HepG2 (cell line): ENCODE measurements around the gene PDE3A. TPM values are rescaled to one million over a fixed set of nuclear protein-coding genes. Genes with fewer than 3 reads are reported as not detected.

Experiments used
- DZIP1 ChIP-seq: sonication (generic); formaldehyde crosslinking; IDR thresholded peaks from 2 replicates; pipeline ENCODE4 v1.5.0; 2020; ENCODE audit warnings: mild to moderate bottlenecking, missing genetic modification reagents
- ERF ChIP-seq: IDR thresholded peaks from 2 replicates; pipeline ENCODE4 v1.6.1; 2018; ENCODE audit warnings: missing biosample characterization, missing genetic modification reagents
- FOXK1 ChIP-seq: sonication (generic); formaldehyde crosslinking; IDR thresholded peaks from 2 replicates; pipeline ENCODE4 v1.4.0; 2020; ENCODE audit warnings: low read depth, missing genetic modification reagents, borderline replicate concordance
- IKZF5 ChIP-seq: IDR thresholded peaks from 2 replicates; pipeline ENCODE4 v1.6.1; 2018; ENCODE audit warnings: missing genetic modification reagents, mild to moderate bottlenecking, missing compliant biosample characterization
- KDM5A ChIP-seq: fragments of 200-600 bp; sonication (generic); IDR thresholded peaks from 2 replicates; pipeline ENCODE4 v1.7.0; 2018; ENCODE audit warnings: antibody characterized with exemption, mild to moderate bottlenecking, low read length, borderline replicate concordance
- MBD4 ChIP-seq: IDR thresholded peaks from 2 replicates; pipeline ENCODE4 v1.6.1; 2012; ENCODE audit warnings: low read length, inconsistent platforms, borderline replicate concordance
- MEIS2 ChIP-seq: sonication (generic); formaldehyde crosslinking; IDR thresholded peaks from 2 replicates; pipeline ENCODE4 v1.9.0; 2021; ENCODE audit warnings: mild to moderate bottlenecking, missing genetic modification reagents
- NFE2 ChIP-seq: sonication (generic); formaldehyde crosslinking; IDR thresholded peaks from 2 replicates; pipeline ENCODE4 v1.4.0; 2020; ENCODE audit warnings: missing genetic modification reagents
- NFYB ChIP-seq: sonication (generic); formaldehyde crosslinking; IDR thresholded peaks from 2 replicates; pipeline ENCODE4 v1.4.0; 2020; ENCODE audit warnings: missing genetic modification reagents
- NRL ChIP-seq: sonication (generic); formaldehyde crosslinking; IDR thresholded peaks from 2 replicates; pipeline ENCODE4 v1.5.0; 2020; ENCODE audit warnings: missing genetic modification reagents, mild to moderate bottlenecking, moderate library complexity, borderline replicate concordance
- RELA ChIP-seq: sonication (generic); formaldehyde crosslinking; IDR thresholded peaks from 2 replicates; pipeline ENCODE4 v1.4.0; 2020; ENCODE audit warnings: missing genetic modification reagents
- RFXAP ChIP-seq: sonication (generic); formaldehyde crosslinking; IDR thresholded peaks from 2 replicates; pipeline ENCODE4 v1.4.0; 2020; ENCODE audit warnings: missing genetic modification reagents, borderline replicate concordance
- SP2 ChIP-seq: sonication (generic); formaldehyde crosslinking; IDR thresholded peaks from 2 replicates; pipeline ENCODE4 v1.5.1; 2020; ENCODE audit warnings: mild to moderate bottlenecking, missing genetic modification reagents
- TEF ChIP-seq: sonication (generic); formaldehyde crosslinking; IDR thresholded peaks from 2 replicates; pipeline ENCODE4 v1.5.0; 2020; ENCODE audit warnings: missing genetic modification reagents
- ZEB1 ChIP-seq: IDR thresholded peaks from 2 replicates; pipeline ENCODE4 v1.6.1; 2012; ENCODE audit warnings: mild to moderate bottlenecking, low read depth, inconsistent platforms; ENCODE audit not compliant: insufficient replicate concordance
- ZNF644 ChIP-seq: IDR thresholded peaks from 2 replicates; pipeline ENCODE4 v1.6.1; 2016; ENCODE audit warnings: low read depth
- ZNF710 ChIP-seq: sonication (generic); formaldehyde crosslinking; IDR thresholded peaks from 2 replicates; pipeline ENCODE4 v1.5.0; 2020; ENCODE audit warnings: mild to moderate bottlenecking, missing genetic modification reagents, borderline replicate concordance
- ZNF850 ChIP-seq: sonication (generic); formaldehyde crosslinking; conservative IDR thresholded peaks from 2 replicates; pipeline ENCODE4 v1.9.0; 2021; ENCODE audit warnings: mild to moderate bottlenecking, missing genetic modification reagents
- polyA plus RNA-seq, 8 experiments: library from polyadenylated mRNA; depleted of rRNA in 3 of 8; stranded (reverse) in 7 of 8; unstranded in 1 of 8; fragments of >200 nt; fragmentation: Illumina TruSeq in 4 of 8; extraction: Trizol in 4 of 8; gene quantifications; 2 replicates each; pipeline versions ENCODE4 v1.2.1 to v1.2.3, GENCODE V29; 2011 to 2016; ENCODE audit warnings: low read depth in 4 of 8, missing spikeins in 1 of 8, mixed read lengths in 1 of 8; ENCODE audit not compliant: insufficient read depth in 1 of 8
- total RNA-seq, 5 experiments: library from RNA; depleted of rRNA; stranded (reverse); fragments of >200 nt; fragmentation: Illumina TruSeq; extraction: Trizol; gene quantifications; 2 replicates each; pipeline ENCODE4 v1.2.3, GENCODE V29; 2016; ENCODE audit warnings: low read depth in 1 of 5
- TF ChIP-seq, protein P1 (sequence below): sonication (generic); formaldehyde crosslinking; IDR thresholded peaks from 2 replicates; pipeline ENCODE4 v1.4.0; 2020; ENCODE audit warnings: mild to moderate bottlenecking, missing genetic modification reagents, borderline replicate concordance

PDE3A gene
- total and polyA plus RNA-seq, 2 of the 13 experiments (the other 11 are each of a cell fraction or from before 2014, with no cell fraction given) = 0.77 to 1.5 TPM

GRCh38 chr12:20656600-20656999 is 288.3 kb downstream of the PDE3A start (continued):
- TF ChIP-seq MBD4 (no peak), ZNF850 (CRISPR knock-in tag) (no peak), MEIS2 (CRISPR knock-in tag) (0 out of 2 replicates have a peak, but pooled peaks have one; percentile 32), KDM5A (no peak), RELA (no peak), ERF (peak; percentile 56; the same call in 1 of the 2 replicates), ZNF644 (CRISPR knock-in tag) (peak; percentile 91), FOXK1 (0 out of 2 replicates have a peak, but pooled peaks have one; percentile 18), DZIP1 (no peak), IKZF5 (CRISPR knock-in tag) (peak; percentile 61; the same call in 1 of the 2 replicates), RFXAP (CRISPR knock-in tag) (0 out of 2 replicates have a peak, but pooled peaks have one; percentile 37), TEF (CRISPR knock-in tag) (no peak), SP2 (no peak), NRL (CRISPR knock-in tag) (no peak), ZEB1 (no peak), ZNF710 (CRISPR knock-in tag) (no peak), NFYB (CRISPR knock-in tag) (no peak), NFE2 (CRISPR knock-in tag) (no peak)
- TF ChIP-seq, protein P1, sequence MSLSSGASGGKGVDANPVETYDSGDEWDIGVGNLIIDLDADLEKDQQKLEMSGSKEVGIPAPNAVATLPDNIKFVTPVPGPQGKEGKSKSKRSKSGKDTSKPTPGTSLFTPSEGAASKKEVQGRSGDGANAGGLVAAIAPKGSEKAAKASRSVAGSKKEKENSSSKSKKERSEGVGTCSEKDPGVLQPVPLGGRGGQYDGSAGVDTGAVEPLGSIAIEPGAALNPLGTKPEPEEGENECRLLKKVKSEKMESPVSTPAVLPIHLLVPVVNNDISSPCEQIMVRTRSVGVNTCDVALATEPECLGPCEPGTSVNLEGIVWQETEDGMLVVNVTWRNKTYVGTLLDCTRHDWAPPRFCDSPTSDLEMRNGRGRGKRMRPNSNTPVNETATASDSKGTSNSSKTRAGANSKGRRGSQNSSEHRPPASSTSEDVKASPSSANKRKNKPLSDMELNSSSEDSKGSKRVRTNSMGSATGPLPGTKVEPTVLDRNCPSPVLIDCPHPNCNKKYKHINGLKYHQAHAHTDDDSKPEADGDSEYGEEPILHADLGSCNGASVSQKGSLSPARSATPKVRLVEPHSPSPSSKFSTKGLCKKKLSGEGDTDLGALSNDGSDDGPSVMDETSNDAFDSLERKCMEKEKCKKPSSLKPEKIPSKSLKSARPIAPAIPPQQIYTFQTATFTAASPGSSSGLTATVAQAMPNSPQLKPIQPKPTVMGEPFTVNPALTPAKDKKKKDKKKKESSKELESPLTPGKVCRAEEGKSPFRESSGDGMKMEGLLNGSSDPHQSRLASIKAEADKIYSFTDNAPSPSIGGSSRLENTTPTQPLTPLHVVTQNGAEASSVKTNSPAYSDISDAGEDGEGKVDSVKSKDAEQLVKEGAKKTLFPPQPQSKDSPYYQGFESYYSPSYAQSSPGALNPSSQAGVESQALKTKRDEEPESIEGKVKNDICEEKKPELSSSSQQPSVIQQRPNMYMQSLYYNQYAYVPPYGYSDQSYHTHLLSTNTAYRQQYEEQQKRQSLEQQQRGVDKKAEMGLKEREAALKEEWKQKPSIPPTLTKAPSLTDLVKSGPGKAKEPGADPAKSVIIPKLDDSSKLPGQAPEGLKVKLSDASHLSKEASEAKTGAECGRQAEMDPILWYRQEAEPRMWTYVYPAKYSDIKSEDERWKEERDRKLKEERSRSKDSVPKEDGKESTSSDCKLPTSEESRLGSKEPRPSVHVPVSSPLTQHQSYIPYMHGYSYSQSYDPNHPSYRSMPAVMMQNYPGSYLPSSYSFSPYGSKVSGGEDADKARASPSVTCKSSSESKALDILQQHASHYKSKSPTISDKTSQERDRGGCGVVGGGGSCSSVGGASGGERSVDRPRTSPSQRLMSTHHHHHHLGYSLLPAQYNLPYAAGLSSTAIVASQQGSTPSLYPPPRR (CRISPR knock-in tag) = peak; percentile 71; the same call in 1 of the 2 replicates
